GM12864 (cell line): ENCODE data around the gene RBFOX1.

ENCODE experiments used
- DNase-seq: peaks from one replicate; pipeline ENCODE4 v3.0.0-alpha.2; 2011; ENCODE audit warnings: low read depth
- H3K4me3 ChIP-seq: 2 replicates; pipeline ENCODE4 v1.5.1; 2011; ENCODE audit warnings: mild to moderate bottlenecking, low read depth, low read length, control low read depth
- TF ChIP-seq, protein P1 (sequence below): IDR thresholded peaks from 2 replicates; pipeline ENCODE4 v1.5.1; 2011; ENCODE audit warnings: low read depth, mild to moderate bottlenecking, moderate library complexity, low read length, control low read depth, inconsistent platforms; ENCODE audit errors: missing control alignments

RBFOX1 gene

DNA sequence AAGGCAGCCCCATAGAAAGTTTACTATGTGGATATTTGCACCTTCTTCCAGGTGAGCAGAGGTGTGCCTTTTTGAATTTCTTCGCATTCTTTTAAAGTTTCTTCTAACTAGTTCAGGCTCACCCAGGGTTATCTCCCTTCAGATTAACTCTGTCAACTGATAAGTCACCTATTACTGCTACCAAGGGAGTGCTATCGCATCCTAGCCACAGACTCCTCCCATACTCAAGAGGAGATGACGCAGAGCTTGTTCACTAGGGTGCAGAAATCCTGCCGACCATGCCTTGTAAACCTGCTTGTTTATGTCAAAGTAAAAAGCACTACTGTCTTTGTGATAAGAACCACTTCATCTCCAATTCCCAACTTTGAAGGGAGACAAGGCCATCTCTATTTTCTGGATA lies 390.1 kb downstream of the RBFOX1 start:
- H3K4me3 ChIP-seq, result no peak overlapping the region
- TF ChIP-seq, protein P1, sequence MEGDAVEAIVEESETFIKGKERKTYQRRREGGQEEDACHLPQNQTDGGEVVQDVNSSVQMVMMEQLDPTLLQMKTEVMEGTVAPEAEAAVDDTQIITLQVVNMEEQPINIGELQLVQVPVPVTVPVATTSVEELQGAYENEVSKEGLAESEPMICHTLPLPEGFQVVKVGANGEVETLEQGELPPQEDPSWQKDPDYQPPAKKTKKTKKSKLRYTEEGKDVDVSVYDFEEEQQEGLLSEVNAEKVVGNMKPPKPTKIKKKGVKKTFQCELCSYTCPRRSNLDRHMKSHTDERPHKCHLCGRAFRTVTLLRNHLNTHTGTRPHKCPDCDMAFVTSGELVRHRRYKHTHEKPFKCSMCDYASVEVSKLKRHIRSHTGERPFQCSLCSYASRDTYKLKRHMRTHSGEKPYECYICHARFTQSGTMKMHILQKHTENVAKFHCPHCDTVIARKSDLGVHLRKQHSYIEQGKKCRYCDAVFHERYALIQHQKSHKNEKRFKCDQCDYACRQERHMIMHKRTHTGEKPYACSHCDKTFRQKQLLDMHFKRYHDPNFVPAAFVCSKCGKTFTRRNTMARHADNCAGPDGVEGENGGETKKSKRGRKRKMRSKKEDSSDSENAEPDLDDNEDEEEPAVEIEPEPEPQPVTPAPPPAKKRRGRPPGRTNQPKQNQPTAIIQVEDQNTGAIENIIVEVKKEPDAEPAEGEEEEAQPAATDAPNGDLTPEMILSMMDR, result no peak
- DNase-seq, result no peak

DNA sequence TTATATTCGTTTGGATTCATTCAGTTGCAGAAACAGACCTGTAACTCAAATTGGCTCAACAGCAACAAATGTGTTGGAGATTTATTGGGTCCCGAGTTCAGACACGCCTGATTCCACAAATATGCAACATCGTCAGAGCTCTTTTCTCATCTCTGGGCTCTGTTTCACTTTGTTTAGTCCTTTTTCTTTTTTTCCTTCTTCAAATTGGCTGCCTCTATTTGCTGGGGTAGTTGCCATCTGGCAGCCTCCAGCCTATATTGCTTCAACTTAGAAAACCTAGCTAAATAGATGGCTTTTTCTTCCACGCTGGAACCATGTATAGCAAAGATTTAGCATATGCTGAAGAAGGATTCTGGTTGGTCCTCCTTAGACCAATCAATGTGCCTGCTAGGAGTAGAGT lies 398.5 kb downstream of the RBFOX1 start:
- TF ChIP-seq, protein P1, result no peak
- no peak for DNase-seq
- no peak overlapping the region for H3K4me3 ChIP-seq

DNA sequence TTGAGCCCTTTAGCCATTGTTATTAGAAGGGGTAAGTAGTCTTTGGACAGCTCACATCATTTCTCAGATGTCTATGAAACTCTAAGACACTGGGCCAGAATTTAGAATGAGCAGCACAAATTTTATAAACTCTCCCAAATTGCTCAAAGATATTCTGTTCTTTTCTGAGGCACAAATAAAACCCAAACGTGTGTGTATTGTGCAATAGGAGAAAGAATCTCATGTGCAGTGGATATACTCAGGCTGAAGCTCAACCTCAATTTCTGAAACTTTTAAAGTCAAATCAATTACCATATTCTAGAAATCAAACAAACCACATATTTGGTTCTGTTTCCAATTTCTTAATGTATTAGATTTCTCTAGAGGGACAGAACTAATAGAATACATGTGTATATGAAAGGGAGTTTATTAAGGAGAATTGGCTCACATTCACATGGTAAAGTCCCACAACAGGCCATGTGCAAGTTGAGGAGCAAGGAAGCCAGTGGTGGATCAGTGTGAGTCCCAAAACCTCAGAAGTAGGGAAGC lies 403.6 kb downstream of the RBFOX1 start:
- no peak overlapping the region for H3K4me3 ChIP-seq
- DNase-seq, result no peak
- TF ChIP-seq, protein P1, result no peak

DNA sequence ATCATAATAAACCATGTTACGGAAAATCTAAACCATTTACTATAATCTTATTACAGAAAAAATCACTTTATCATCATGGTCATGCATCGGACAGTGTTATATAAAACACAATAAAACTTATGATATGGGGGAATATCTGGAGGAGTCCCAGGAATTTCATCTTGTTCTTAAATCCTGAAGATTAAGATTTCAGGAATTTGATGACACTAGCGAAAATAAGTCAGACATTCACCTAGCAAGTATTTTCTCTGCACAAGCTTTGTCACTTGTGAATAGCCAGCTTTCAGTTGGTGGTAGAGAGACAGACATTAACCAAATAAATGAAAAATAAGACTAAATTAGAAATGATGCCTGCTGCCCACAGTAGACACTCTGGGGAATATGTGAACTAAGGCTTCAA lies 410.0 kb downstream of the RBFOX1 start:
- TF ChIP-seq, protein P1, result no peak
- H3K4me3 ChIP-seq, result no peak overlapping the region
- no peak for DNase-seq

- TF ChIP-seq, protein P1, result no peak
- DNase-seq, result no peak
- no peak overlapping the region for H3K4me3 ChIP-seq
Observed at GRCh38 chr16:7744546-7745264, 412.1 kb downstream of the RBFOX1 start.

GRCh38 chr16:7745276-7745675 lies 412.6 kb downstream of the RBFOX1 start:
- no peak for DNase-seq
- TF ChIP-seq, protein P1, result no peak
- no peak overlapping the region for H3K4me3 ChIP-seq

DNA sequence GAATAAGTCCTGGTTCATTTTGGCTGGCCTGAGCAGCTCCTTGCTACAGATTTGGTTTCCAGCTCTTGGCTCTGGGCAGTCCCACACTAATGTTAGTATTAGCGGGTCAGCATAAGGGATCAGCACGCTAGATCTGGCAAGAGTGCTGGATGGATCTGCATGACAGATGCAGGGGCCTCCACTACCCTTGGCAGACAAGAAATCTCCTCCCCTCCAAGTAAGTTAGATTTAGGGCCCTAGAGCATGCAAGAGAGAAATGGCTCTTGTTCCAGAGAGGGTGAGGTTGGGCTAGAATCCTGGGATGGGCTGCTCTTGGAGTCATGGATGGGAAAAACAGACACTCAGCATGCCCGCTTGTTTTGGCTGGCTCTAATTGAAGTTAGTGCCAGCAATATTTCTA lies 414.3 kb downstream of the RBFOX1 start:
- no peak overlapping the region for H3K4me3 ChIP-seq
- TF ChIP-seq, protein P1, result no peak
- no peak for DNase-seq
